Stimulated activated CD4-positive, alpha-beta T cell treated with anti-CD3 and anti-CD28 coated beads, Interleukin-2, amount 100 ng/mL, for 48 hours (primary cell): ENCODE data around the gene PHLPP1.

ENCODE experiments used
- DNase-seq, 2 donors: peaks; one replicate each; pipeline ENCODE4 v3.0.0-alpha.2; 2020

PHLPP1 gene

GRCh38 chr18:62952807-62953206 is 237.5 kb downstream of the PHLPP1 start:
- no peak for DNase-seq

- no peak for DNase-seq
Observed at GRCh38 chr18:62953663-62954062, 238.3 kb downstream of the PHLPP1 start.

GRCh38 chr18:62954366-62954765 is 239.0 kb downstream of the PHLPP1 start:
- no peak for DNase-seq

GRCh38 chr18:62957885-62958472 is 242.6 kb downstream of the PHLPP1 start:
- peak; percentile 48 to 63 for DNase-seq

GRCh38 chr18:62959481-62959880 is 244.1 kb downstream of the PHLPP1 start:
- DNase-seq, result no peak

GRCh38 chr18:62963507-62963906 is 248.2 kb downstream of the PHLPP1 start:
- no peak for DNase-seq

- no peak for DNase-seq
Observed at GRCh38 chr18:62964432-62964831, 249.1 kb downstream of the PHLPP1 start.

GRCh38 chr18:62967089-62967488 is 251.7 kb downstream of the PHLPP1 start:
- DNase-seq, result no peak

GRCh38 chr18:62973689-62974088 is 258.3 kb downstream of the PHLPP1 start:
- no peak for DNase-seq

GRCh38 chr18:62974388-62974787 is 259.0 kb downstream of the PHLPP1 start:
- DNase-seq, result no peak

- no peak for DNase-seq
Observed at GRCh38 chr18:62974928-62975675, 259.8 kb downstream of the PHLPP1 start.

- DNase-seq, result no peak
Observed at GRCh38 chr18:62975785-62976184, 260.4 kb downstream of the PHLPP1 start.

- no peak for DNase-seq
Observed at GRCh38 chr18:62976227-62976626, 260.9 kb downstream of the PHLPP1 start.

- DNase-seq, result no peak
Observed at GRCh38 chr18:62977512-62977911, 262.2 kb downstream of the PHLPP1 start.

GRCh38 chr18:62978251-62979049 is 263.1 kb downstream of the PHLPP1 start:
- DNase-seq, result no peak

GRCh38 chr18:62979176-62979575 is 263.8 kb downstream of the PHLPP1 start:
- DNase-seq, result no peak

- DNase-seq, result no peak
Observed at GRCh38 chr18:62979900-62980299, 264.6 kb downstream of the PHLPP1 start.

- no peak for DNase-seq
Observed at GRCh38 chr18:62981566-62981965, 266.2 kb downstream of the PHLPP1 start.

GRCh38 chr18:62982600-62983251 is 267.4 kb downstream of the PHLPP1 start:
- peak; percentile 50 to 60 for DNase-seq

GRCh38 chr18:62984656-62985315 is 269.4 kb downstream of the PHLPP1 start:
- no peak for DNase-seq

- no peak for DNase-seq
Observed at GRCh38 chr18:62986490-62986889, 271.1 kb downstream of the PHLPP1 start.

- no peak for DNase-seq
Observed at GRCh38 chr18:62987055-62987830, 271.9 kb downstream of the PHLPP1 start.
